HG03460 (cell line): Measurements from ENCODE around the gene IPO11.
"Not testable (repeated sequence)": the region's sequence is repeated elsewhere in the genome, so short reads cannot be mapped to it uniquely, and the experiment has no call there.

Source experiments
- ATAC-seq: cut with Tn5 transposase; IDR thresholded peaks from one replicate; pipeline ENCODE4 v1.9.1; 2021; ENCODE audit not compliant: unreplicated experiment

Gene IPO11

GRCh38 chr5:62513085-62513484, 100.5 kb downstream of the IPO11 start:
- ATAC-seq: not testable (repeated sequence)

- ATAC-seq: no peak
Measured at GRCh38 chr5:62514510-62515119, 102.1 kb downstream of the IPO11 start.

- not testable (repeated sequence) for ATAC-seq
Measured at GRCh38 chr5:62520812-62521211, 108.2 kb downstream of the IPO11 start.

GRCh38 chr5:62521319-62521718, 108.8 kb downstream of the IPO11 start:
- no peak for ATAC-seq

GRCh38 chr5:62522811-62523210, 110.2 kb downstream of the IPO11 start:
- no peak for ATAC-seq

- ATAC-seq: no peak
Measured at GRCh38 chr5:62533597-62533996, 121.0 kb downstream of the IPO11 start.

- ATAC-seq: no peak
Measured at GRCh38 chr5:62534461-62535236, 122.1 kb downstream of the IPO11 start.

- ATAC-seq: no peak
Measured at GRCh38 chr5:62536232-62536631, 123.7 kb downstream of the IPO11 start.

- no peak for ATAC-seq
Measured at GRCh38 chr5:62536783-62537182, 124.2 kb downstream of the IPO11 start.

GRCh38 chr5:62538017-62538942, 125.7 kb downstream of the IPO11 start:
- no peak for ATAC-seq

GRCh38 chr5:62542720-62543119, 130.2 kb downstream of the IPO11 start:
- no peak for ATAC-seq

GRCh38 chr5:62547945-62548630, 135.5 kb downstream of the IPO11 start:
- ATAC-seq: no peak

GRCh38 chr5:62550103-62550502, 137.5 kb downstream of the IPO11 start:
- ATAC-seq: no peak

GRCh38 chr5:62555930-62556329, 143.4 kb downstream of the IPO11 start:
- no peak for ATAC-seq

GRCh38 chr5:62558941-62559340, 146.4 kb downstream of the IPO11 start:
- no peak for ATAC-seq

- ATAC-seq: no peak
Measured at GRCh38 chr5:62560786-62561185, 148.2 kb downstream of the IPO11 start.

GRCh38 chr5:62561896-62562295, 149.3 kb downstream of the IPO11 start:
- ATAC-seq: no peak

- ATAC-seq: no peak
Measured at GRCh38 chr5:62562867-62563266, 150.3 kb downstream of the IPO11 start.

GRCh38 chr5:62564101-62564500, 151.5 kb downstream of the IPO11 start:
- no peak for ATAC-seq

GRCh38 chr5:62565740-62566139, 153.2 kb downstream of the IPO11 start:
- ATAC-seq: not testable (repeated sequence)

- no peak for ATAC-seq
Measured at GRCh38 chr5:62568143-62568542, 155.6 kb downstream of the IPO11 start.
